Heart left ventricle (tissue), 13 donors: ENCODE results near the gene EPHA8.

Experiments
- POLR2A ChIP-seq, 2 donors: fragments of 450-650 bp; IDR thresholded peaks; one replicate each; pipeline ENCODE4 v1.6.1; 2017; ENCODE audit warnings: antibody characterized with exemption in 2 of 2, mild to moderate bottlenecking in 2 of 2, moderate library complexity in 2 of 2
- TF ChIP-seq, protein P1 (sequence below), 12 donors: fragments of 200-600 bp; sonication (generic) in 4 of 12; IDR thresholded peaks; one replicate each; pipeline versions ENCODE4 v1.5.0 to v1.8.0; 2018 to 2022; ENCODE audit warnings: antibody characterized with exemption in 12 of 12, mild to moderate bottlenecking in 5 of 12
- donor health status: ischemic (EF 13 %, LVEDD 7.1; RV severe dilation, severe dysfunction).
- donor health status: DM: no; HTN: yes; CAD: no.
- donor health status: DM: no; HTN: no; CAD: no.
- donor health status: ischemic (EF 25% LVEDD 6.9; RV normal size, moderate dysfunction).
- donor health status: ischemic (EF 25% LVEDD 5.7; RV mildly dilated, moderate dysfunction).
- donor health status: ischemic (EF 35%, LVEDD 5.7; RV mildly dilated, moderate dysfunction).
- donor health status: nonischemic (EF 11% LVEDD 7.7; RV severe dilation, severe dysfunction).
- donor health status: DM: yes; HTN: yes; CAD: no.
- donor health status: PGD.
- donor health status: ischemic (EF 29% LVEDD 5.4; RV normal size, mild dysfunction).
- donor health status: nonischemic (EF 23%, LVEDD 6.1; RV moderate dilation, normal function).

DNA sequence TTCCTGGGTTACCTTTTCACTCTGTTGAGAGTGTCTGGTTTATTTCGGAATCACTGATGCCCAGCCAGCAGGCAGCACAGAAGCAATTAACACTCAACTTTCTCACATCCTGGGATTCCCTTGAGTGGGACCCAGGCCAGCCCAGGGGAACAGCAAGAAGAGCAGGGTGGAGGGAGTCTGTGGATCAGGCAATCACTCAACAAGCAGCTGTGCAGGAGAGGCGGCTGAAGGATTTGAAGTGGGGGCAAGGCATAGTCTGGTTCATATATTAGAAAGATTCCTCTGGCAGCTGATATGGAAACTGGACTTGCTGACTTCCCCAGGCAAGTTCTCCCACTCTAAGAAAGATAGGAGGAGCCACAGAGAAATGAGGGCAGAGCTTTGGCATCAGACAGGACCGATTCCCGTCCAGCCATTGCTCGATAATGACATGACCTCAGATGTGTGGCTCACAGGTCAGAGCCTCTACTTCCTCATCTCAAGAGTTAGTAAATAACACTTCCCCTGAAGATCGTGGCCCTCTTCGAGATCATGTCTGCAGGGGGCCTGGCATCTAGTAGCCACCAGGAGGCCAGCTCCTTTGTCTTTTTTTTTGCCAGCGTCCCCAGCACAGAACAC is 12.4 kb downstream of the EPHA8 start:
- TF ChIP-seq, protein P1, sequence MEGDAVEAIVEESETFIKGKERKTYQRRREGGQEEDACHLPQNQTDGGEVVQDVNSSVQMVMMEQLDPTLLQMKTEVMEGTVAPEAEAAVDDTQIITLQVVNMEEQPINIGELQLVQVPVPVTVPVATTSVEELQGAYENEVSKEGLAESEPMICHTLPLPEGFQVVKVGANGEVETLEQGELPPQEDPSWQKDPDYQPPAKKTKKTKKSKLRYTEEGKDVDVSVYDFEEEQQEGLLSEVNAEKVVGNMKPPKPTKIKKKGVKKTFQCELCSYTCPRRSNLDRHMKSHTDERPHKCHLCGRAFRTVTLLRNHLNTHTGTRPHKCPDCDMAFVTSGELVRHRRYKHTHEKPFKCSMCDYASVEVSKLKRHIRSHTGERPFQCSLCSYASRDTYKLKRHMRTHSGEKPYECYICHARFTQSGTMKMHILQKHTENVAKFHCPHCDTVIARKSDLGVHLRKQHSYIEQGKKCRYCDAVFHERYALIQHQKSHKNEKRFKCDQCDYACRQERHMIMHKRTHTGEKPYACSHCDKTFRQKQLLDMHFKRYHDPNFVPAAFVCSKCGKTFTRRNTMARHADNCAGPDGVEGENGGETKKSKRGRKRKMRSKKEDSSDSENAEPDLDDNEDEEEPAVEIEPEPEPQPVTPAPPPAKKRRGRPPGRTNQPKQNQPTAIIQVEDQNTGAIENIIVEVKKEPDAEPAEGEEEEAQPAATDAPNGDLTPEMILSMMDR (IDR thresholded peaks at IDR 0.05), result no peak
- TF ChIP-seq POLR2A (IDR thresholded peaks at IDR 0.05), result no peak
